Ovary (tissue), 9 donors: ENCODE results near the gene TMEM271. TPM values are rescaled to one million over a fixed set of nuclear protein-coding genes. Genes with fewer than 3 reads are reported as not detected.

Experiments
- DNase-seq, 5 donors: peaks; one replicate each; pipeline ENCODE4 v3.0.0-alpha.2; 2019 to 2020
- H3K27ac ChIP-seq, 2 donors: fragments of 200-600 bp; one replicate each; pipeline versions ENCODE4 v1.5.1 to v1.8.0; 2019 to 2022
- H3K27me3 ChIP-seq: fragments of 200-600 bp; one replicate; pipeline ENCODE4 v1.8.0; 2022
- H3K36me3 ChIP-seq: fragments of 200-600 bp; sonication (generic); one replicate; pipeline ENCODE4 v1.5.1; 2019
- H3K4me1 ChIP-seq: one replicate; pipeline ENCODE4 v1.8.1; 2013; ENCODE audit warnings: mild to moderate bottlenecking, moderate library complexity; ENCODE audit not compliant: insufficient read depth
- H3K4me3 ChIP-seq: fragments of 200-600 bp; sonication (generic); one replicate; pipeline ENCODE4 v1.5.1; 2017
- H3K9me3 ChIP-seq, 2 donors: fragments of 200-600 bp in 1 of 2; sonication (generic) in 1 of 2; one replicate each; pipeline versions ENCODE4 v1.5.1 to v1.8.1; 2013 to 2019; ENCODE audit warnings: mild to moderate bottlenecking in 1 of 2, moderate library complexity in 1 of 2
- CTCF ChIP-seq, 3 donors: fragments of 450-650 bp in 2 of 3; fragments of 200-600 bp in 1 of 3; IDR thresholded peaks; one replicate each; pipeline versions ENCODE4 v1.5.1 to v1.8.0; 2016 to 2022; ENCODE audit warnings: antibody characterized with exemption in 3 of 3, mild to moderate bottlenecking in 1 of 3
- EP300 ChIP-seq: sonication (generic); formaldehyde crosslinking; IDR thresholded peaks from one replicate; pipeline ENCODE4 v1.6.1; 2017; ENCODE audit warnings: antibody characterized with exemption
- POLR2A ChIP-seq: fragments of 450-650 bp; IDR thresholded peaks from one replicate; pipeline ENCODE4 v1.6.1; 2017; ENCODE audit warnings: antibody characterized with exemption, mild to moderate bottlenecking, moderate library complexity
- WGBS, 3 donors: extraction: QIAGEN DNeasy Blood & Tissue Kit in 1 of 3; methylation state at CpG; one replicate each; pipeline versions ENCODE4 v1.1.5 to v1.1.7; 2013 to 2017; 5-methylcytosine and 5-hydroxymethylcytosine counted together
- intact Hi-C, 4 donors: fragments of 100-400 bp; cut with DNase I; formaldehyde crosslinking; loops; one replicate each; pipeline versions ENCODE4 v1.11.0 to v1.15.1; 2022 to 2023
- polyA plus RNA-seq, 2 donors: library from polyadenylated mRNA; stranded (reverse); fragments of 200-250 nt in 1 of 2; fragments of 350-450 nt in 1 of 2; fragmentation: Illumina TruSeq in 1 of 2; extraction: RNeasy Lipid Tissue Mini Kit (QIAGEN cat#74804) in 1 of 2; gene quantifications; one replicate each; pipeline ENCODE4 v1.2.3, GENCODE V29; 2013 to 2014
- total RNA-seq, 7 donors: library from RNA; depleted of rRNA in 2 of 7; stranded (reverse); fragments of >200 nt in 2 of 7; fragmentation: NEBNext Ultra II Directional in 3 of 7; extraction: Animal tissue kit (Norgen Biotek cat#: 25700) in 3 of 7; gene quantifications; one replicate each; pipeline versions ENCODE4 v1.1.0 to v1.2.4, GENCODE V29; 2016 to 2023
- donor health status: DM: no; HTN: no; CAD: no; lungs with moderate emphysema.
- donor health status: DM: no; HTN: no; CAD: no.
- donor health status: Bipolar disorder and iron deficiency.
- donor health status: DM: yes; HTN: yes; CAD: no.
- donor health status: DM: no; HTN: no; CAD: no.
- donor health status: DM: yes; HTN: yes; CAD: no.

TMEM271 gene
- total and polyA plus RNA-seq, 9 donors, result not detected

- TF ChIP-seq EP300 (no peak), POLR2A (no peak), CTCF (IDR thresholded peaks at IDR 0.05) (no peak)
- intact Hi-C loops, result no loop called here
- DNase-seq, result no peak
- Histone ChIP-seq H3K27ac (no peak overlapping the region), H3K9me3 (no peaks in the 10 kb centered on the region), H3K27me3 (no peaks in the 10 kb centered on the region), H3K4me1 (no peaks in the 10 kb centered on the region), H3K4me3 (no peak overlapping the region), H3K36me3 (no peaks in the 10 kb centered on the region)
- 93 to 94% (median 93%) methylated on average over 22 of the region's 22 CpGs for WGBS, 3 donors
Observed at GRCh38 chr4:526189-526909, 49.7 kb downstream of the TMEM271 start.

GRCh38 chr4:525660-526059 is 50.4 kb downstream of the TMEM271 start:
- DNase-seq, result no peak
- WGBS, 3 donors, result 93 to 97% (median 94%) methylated on average over 15 of the region's 15 CpGs
- Histone ChIP-seq H3K27me3 (no peaks in the 10 kb centered on the region), H3K4me3 (no peak overlapping the region), H3K27ac (no peak overlapping the region), H3K9me3 (no peaks in the 10 kb centered on the region), H3K4me1 (no peaks in the 10 kb centered on the region), H3K36me3 (no peaks in the 10 kb centered on the region)
- intact Hi-C loops, result no loop called here
- no peak for TF ChIP-seq POLR2A
- no peak for TF ChIP-seq CTCF (IDR thresholded peaks at IDR 0.05)
- no peak for TF ChIP-seq EP300

- no peak for DNase-seq
- Histone ChIP-seq H3K27me3 (no peaks in the 10 kb centered on the region), H3K4me3 (no peak overlapping the region), H3K27ac (no peak overlapping the region), H3K9me3 (no peaks in the 10 kb centered on the region), H3K36me3 (no peaks in the 10 kb centered on the region), H3K4me1 (no peaks in the 10 kb centered on the region)
- no peak for TF ChIP-seq CTCF (IDR thresholded peaks at IDR 0.05)
- no peak for TF ChIP-seq EP300
- TF ChIP-seq POLR2A, result no peak
- intact Hi-C loops, result no loop called here
- 78 to 84% (median 84%) methylated on average over 15 of the region's 15 CpGs for WGBS, 3 donors
Observed at GRCh38 chr4:524196-524595, 51.9 kb downstream of the TMEM271 start.

Other genes starting within 250 kb of the TMEM271 start
- 10 to 100 TPM; 30.9 to 55.7 (median 40.4) TPM for gene ZNF141, start 238.5 kb downstream of the TMEM271 start, total RNA-seq
- gene ZNF141, start 238.5 kb downstream of the TMEM271 start, polyA plus RNA-seq, result 10 to 100 TPM in 1 of 2 donors, 1 to 10 TPM in 1; 7.4 to 14.8 TPM
- 10 to 100 TPM; 28.2 to 38.8 (median 31.9) TPM for gene ZNF721, start 77.1 kb downstream of the TMEM271 start, total RNA-seq
- 10 to 100 TPM; 13.7 to 15.5 TPM for gene ZNF721, start 77.1 kb downstream of the TMEM271 start, polyA plus RNA-seq
- gene PIGG, start 77.1 kb downstream of the TMEM271 start, total RNA-seq, result 10 to 100 TPM; 32.3 to 61.3 (median 49.8) TPM
- 10 to 100 TPM; 31.5 to 38.1 TPM for gene PIGG, start 77.1 kb downstream of the TMEM271 start, polyA plus RNA-seq
- gene PDE6B, start 49.3 kb upstream of the TMEM271 start, total RNA-seq, result 1 to 10 TPM; 1.4 to 7.5 (median 5.3) TPM
- gene PDE6B, start 49.3 kb upstream of the TMEM271 start, polyA plus RNA-seq, result 1 to 10 TPM; 2.2 to 2.3 TPM
- 100 to 1,000 TPM; 180 to 267 (median 189) TPM for gene ATP5ME, start 98.0 kb upstream of the TMEM271 start, total RNA-seq
- gene ATP5ME, start 98.0 kb upstream of the TMEM271 start, polyA plus RNA-seq, result 100 to 1,000 TPM; 207 to 359 TPM
- 10 to 100 TPM in 4 of 7 donors, 1 to 10 TPM in 3; 4.0 to 18.3 (median 10.0) TPM for gene MYL5, start 98.2 kb upstream of the TMEM271 start, total RNA-seq
- gene MYL5, start 98.2 kb upstream of the TMEM271 start, polyA plus RNA-seq, result 1 to 10 TPM; 6.4 to 6.5 TPM
- 1 to 10 TPM; 1.1 to 5.2 (median 2.5) TPM for gene SLC49A3, start 112.9 kb upstream of the TMEM271 start, total RNA-seq
- gene SLC49A3, start 112.9 kb upstream of the TMEM271 start, polyA plus RNA-seq, result 1 to 10 TPM in 1 of 2 donors, under 1 TPM in 1; 0.43 to 1.8 TPM
- gene PCGF3, start 129.5 kb upstream of the TMEM271 start, total RNA-seq, result 10 to 100 TPM; 33.2 to 51.2 (median 45.3) TPM
- 10 to 100 TPM; 21.7 to 45.4 TPM for gene PCGF3, start 129.5 kb upstream of the TMEM271 start, polyA plus RNA-seq
- gene CPLX1, start 249.8 kb upstream of the TMEM271 start, total RNA-seq, result 10 to 100 TPM in 1 of 7 donors, 1 to 10 TPM in 6; 1.4 to 10.2 (median 3.9) TPM
- 1 to 10 TPM in 1 of 2 donors, under 1 TPM in 1; 0.47 to 2.3 TPM for gene CPLX1, start 249.8 kb upstream of the TMEM271 start, polyA plus RNA-seq